SK-N-DZ (cell line): Measurements from ENCODE around the gene NRP2.
A peak's percentile ranks its signal among the peaks of the same experiment; 100 is the strongest.

ENCODE experiments used
- DNase-seq: peaks from one replicate; pipeline ENCODE4 v3.0.0-alpha.2; 2015; ENCODE audit warnings: low spot score

NRP2 gene

GRCh38 chr2:205706769-205707381 is 24.6 kb downstream of the NRP2 start:
- no peak for DNase-seq

DNA sequence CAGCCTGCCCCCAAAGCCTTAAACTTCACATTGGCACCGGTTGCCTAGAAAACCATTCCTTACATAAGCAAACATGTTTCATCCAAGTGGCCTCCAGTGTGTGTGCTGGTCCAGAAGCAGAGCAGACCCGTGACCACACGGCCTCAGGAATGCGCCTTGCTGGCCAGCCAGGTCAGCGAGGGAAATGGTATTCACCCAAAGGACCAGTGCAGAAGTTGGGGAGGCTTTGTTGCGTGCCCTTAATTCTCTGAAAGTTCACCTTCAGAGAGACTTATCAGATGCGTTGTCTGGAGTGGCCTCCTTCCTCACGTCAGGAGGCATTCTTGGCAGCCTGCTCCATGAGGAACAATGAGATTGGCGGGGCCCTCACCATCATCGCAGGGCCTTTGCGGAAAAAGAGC is 25.9 kb downstream of the NRP2 start:
- DNase-seq, result no peak

DNA sequence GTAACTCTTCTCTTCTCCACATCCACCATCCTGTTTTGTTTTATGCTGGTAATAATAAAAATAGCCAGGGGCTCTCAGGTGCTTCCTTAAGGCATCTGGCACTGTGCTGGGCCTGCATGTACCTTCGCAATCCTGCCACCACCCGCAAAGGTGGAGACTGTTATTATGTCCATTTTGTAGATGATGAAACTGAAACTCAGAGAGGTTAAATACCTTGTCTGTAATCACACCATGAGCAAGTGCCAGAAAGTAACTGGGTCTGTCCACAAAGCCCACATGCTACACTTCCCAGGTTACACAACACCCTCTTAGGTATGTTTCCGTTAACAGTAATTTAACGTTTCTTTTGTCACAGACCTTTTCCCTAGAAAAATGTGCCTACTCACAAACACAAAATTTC is 27.0 kb downstream of the NRP2 start:
- no peak for DNase-seq

- DNase-seq, result no peak
Observed at GRCh38 chr2:205712508-205712907, 30.2 kb downstream of the NRP2 start.

DNA sequence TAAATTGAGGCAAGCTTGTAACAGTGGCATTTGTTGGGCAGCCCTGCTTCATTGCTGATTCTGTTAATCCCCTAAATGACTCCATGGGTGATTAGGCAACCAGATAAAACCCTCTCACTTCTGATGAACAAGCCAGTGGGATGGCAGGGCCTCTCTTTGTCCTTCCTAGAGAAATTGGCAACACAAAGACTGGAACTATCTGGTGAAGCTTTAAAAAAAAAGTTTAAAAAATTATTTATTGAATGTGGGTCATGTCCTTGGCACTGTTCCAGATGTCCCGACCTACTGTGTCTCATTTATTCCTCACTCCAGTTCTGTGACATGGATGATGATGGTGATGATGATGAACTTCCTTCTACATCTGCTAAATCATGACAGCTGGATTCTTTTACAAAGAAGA is 30.8 kb downstream of the NRP2 start:
- no peak for DNase-seq

DNA sequence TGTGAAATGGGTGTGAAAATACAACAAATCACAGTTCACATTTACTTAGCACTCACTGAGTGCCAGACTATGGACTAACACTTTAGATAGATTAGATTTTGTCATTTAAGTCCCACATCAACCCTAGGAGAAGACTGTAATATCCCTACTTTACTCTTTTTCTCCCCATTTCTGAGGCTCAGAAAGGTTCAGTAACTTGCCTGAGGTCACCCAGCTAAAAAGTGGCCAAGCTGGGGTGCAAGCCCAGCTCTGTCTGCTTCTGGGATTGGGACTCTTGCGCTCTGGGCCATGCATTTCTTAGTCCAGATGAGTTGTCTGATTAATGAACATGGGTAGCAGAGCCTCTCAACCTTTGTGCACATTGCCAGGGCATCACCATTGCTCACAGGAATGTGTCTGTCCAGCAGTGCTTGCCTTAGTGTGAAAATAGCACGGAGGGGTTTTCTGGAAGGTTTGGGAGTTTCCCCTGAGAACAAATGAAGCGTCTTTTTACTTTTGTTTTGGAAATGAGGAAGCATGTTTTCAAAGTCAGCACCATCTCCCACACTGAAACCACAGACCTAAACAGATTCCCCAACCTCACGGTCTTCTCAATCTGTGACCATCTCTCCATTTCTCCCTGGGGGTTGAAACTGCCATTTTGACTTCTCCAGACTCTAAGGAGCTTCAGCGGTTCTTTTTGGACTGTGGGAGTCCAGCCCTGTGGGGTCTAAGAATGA is 31.9 kb downstream of the NRP2 start:
- DNase-seq, result no peak

DNA sequence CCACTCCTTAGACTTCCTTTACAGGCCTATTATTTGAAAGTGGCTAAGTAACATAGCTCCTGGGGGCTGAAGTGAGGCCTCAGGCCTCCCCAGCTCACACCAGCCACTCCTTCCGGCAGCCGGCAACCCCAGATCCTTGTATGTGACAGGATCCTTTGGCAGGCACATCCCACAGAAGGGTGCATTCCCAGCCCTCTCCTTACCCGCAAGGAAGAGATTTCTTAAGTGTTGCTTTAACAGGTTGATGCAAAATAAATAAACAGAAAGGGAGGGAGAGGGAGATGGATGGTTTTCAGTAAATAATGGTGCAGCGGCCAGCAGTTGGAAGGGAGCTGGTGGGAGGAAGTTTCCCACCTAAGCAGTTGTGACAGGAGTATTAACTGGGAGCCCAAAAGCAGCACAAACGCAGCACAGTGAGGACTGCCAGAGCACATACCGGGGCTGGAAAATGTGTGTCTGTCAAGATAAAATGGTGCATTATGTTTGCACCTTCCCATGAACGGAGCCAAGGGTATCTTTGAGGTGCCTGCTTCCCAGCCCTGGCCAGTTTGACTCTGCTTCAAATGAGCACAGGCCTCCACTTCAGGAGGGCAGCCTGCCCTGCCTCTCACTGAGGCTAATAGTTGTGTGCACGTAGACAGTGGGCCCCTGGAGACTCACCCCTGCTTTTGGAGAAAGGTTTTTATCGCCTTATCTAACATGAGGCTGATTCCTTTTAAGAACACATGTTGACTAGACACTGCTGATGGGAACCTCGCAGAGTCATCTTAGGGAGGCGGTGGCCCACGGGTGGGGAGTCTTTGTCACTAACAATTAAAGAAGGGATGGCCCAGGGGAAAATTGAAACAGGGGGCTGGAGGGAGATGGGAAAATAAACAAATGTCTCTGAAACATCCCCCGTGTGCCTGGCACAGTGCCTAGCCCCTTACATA is 32.8 kb downstream of the NRP2 start:
- peak; percentile 72 for DNase-seq

DNA sequence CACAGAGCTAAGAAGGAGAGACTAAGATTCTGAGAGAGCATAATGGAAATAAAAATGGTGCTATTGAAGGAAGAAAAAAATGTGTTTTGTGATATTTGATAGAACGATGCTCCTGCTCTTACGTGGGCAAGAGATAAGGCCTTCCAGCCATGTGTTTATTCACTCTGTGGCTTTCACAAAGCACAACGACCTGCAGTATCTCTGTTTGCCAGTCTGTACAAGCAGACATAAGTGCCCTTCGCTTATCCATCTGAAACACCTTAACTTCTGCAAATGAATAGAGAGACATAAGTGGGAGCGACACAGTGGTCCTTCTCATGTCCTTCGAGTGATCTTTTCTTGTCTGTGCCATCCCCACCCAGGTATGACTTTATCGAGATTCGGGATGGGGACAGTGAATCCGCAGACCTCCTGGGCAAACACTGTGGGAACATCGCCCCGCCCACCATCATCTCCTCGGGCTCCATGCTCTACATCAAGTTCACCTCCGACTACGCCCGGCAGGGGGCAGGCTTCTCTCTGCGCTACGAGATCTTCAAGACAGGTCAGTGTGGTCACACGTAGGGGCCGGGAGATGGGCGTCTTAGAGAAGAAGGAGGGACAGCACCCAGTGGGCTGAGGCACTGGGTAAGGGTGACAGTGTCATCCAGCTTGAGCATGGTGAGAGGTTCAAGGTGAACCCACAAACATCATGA is 33.7 kb downstream of the NRP2 start:
- no peak for DNase-seq

- no peak for DNase-seq
Observed at GRCh38 chr2:205717175-205717846, 35.0 kb downstream of the NRP2 start.

DNA sequence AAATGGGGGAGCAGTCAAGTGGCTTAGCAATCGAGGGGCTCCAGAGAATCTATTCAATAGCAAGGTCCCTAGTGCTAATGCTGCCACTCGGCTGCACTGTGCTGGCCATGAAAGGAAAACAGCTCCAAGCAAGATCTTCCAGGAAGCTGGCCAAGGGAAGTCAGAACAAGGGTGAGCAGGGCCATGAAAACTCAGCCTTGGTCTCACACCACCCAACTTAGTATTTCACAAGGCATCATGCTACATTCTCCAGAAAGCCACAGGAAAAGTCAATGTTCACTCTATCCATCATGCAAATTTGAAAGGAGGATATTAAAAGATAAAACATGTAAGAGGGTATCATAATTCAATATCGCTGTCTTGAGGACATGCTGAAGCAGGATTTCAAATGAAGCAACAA is 35.7 kb downstream of the NRP2 start:
- DNase-seq, result no peak

GRCh38 chr2:205719847-205720246 is 37.5 kb downstream of the NRP2 start:
- DNase-seq, result no peak

GRCh38 chr2:205720451-205720902 is 38.2 kb downstream of the NRP2 start:
- no peak for DNase-seq

- DNase-seq, result no peak
Observed at GRCh38 chr2:205721057-205721449, 38.8 kb downstream of the NRP2 start.

GRCh38 chr2:205722283-205722918 is 40.1 kb downstream of the NRP2 start:
- no peak for DNase-seq

GRCh38 chr2:205723179-205723578 is 40.9 kb downstream of the NRP2 start:
- DNase-seq, result no peak

GRCh38 chr2:205725059-205725458 is 42.8 kb downstream of the NRP2 start:
- no peak for DNase-seq

DNA sequence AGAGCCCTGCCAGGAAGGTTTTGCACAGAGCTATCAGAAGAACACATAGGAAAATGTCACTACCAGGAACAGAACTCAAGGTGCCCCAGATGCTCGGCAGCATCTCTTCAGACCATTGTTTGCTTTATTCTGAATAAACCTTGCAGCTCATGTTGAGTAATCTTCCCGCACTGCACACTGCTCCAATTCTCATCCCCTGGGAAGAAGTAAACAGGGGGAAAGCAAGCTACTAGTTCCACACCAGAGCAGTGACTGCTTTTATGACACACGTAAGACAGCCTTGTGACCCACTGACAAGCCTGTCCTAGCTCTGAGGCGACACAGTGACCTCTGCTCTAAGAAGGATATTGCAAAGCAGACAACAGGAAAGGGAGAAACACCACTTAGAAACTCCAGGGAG is 44.2 kb downstream of the NRP2 start:
- DNase-seq, result no peak

GRCh38 chr2:205727174-205727573 is 44.9 kb downstream of the NRP2 start:
- DNase-seq, result no peak

GRCh38 chr2:205728366-205728765 is 46.1 kb downstream of the NRP2 start:
- no peak for DNase-seq

- DNase-seq, result no peak
Observed at GRCh38 chr2:205730191-205730590, 47.9 kb downstream of the NRP2 start.
